ENCODE measurements around the gene TDRD3. TPM values are rescaled to one million over a fixed set of nuclear protein-coding genes. Genes with fewer than 3 reads are reported as not detected.

Gene TDRD3
- total and polyA plus RNA-seq, 7 experiments from 2014 or later = 8.3 to 33.6 (median 25.8) TPM

GRCh38 chr13:60572855-60573254 is 175.8 kb downstream of the TDRD3 start:
- H3K4me3 Mint-ChIP-seq = no peak overlapping the region
- Histone ChIP-seq H3K27ac (ENCODE audit: low read depth, low read length) (no peak overlapping the region), H3K27me3 (ENCODE audit: control insufficient read depth in 2 of 2, insufficient read depth in 2 of 2, low read length in 2 of 2) (no peaks in the 10 kb centered on the region), H3K36me3 (ENCODE audit: control insufficient read depth in 2 of 3, insufficient read depth in 3 of 3, low read length in 3 of 3) (peaks cover 0 to 7% (median 0%) of the 10 kb centered on the region in 3 experiments), H3K9me3 (ENCODE audit: control insufficient read depth in 2 of 3, low read length in 3 of 3) (no peaks in the 10 kb centered on the region), H3K4me1 (ENCODE audit: control insufficient read depth in 2 of 2, insufficient read depth in 2 of 2, low read length in 2 of 2) (no peaks in the 10 kb centered on the region), H3K4me3 (ENCODE audit: low read length) (no peak overlapping the region)
- peaks cover 0 to 12% (median 0%) of the 10 kb centered on the region in 11 donors for H3K9me3 Mint-ChIP-seq
- POLR2A ChIA-PET = no interaction called here
- no peaks in the 10 kb centered on the region for H3K27me3 Mint-ChIP-seq
- ATAC-seq (no peak), DNase-seq (no peak)
- H3K27ac Mint-ChIP-seq = no peak overlapping the region
- intact Hi-C loops (cut with micrococcal nuclease) = no loop called here
- CTCF ChIA-PET = no interaction called here
- peaks cover 20 to 56% (median 49%) of the 10 kb centered on the region in 5 donors for H3K36me3 Mint-ChIP-seq
- no peaks in the 10 kb centered on the region for H3K4me1 Mint-ChIP-seq

- ATAC-seq (no peak), DNase-seq (no peak)
- Mint-ChIP-seq H3K4me1 (no peaks in the 10 kb centered on the region), H3K36me3 (peaks cover 7 to 37% (median 31%) of the 10 kb centered on the region in 5 donors), H3K27ac (no peak overlapping the region), H3K9me3 (peaks cover 0 to 3% (median 0%) of the 10 kb centered on the region in 11 donors), H3K27me3 (no peaks in the 10 kb centered on the region), H3K4me3 (no peak overlapping the region)
- ChIA-PET CTCF (interaction anchor here (0.6 kb wide), 1 partner anchor 18 kb away, joined by 3 read pairs; no protein-coding TSS in a partner anchor), POLR2A (no interaction called here)
- Histone ChIP-seq H3K27ac (ENCODE audit: low read depth, low read length) (no peak overlapping the region), H3K27me3 (ENCODE audit: control insufficient read depth in 2 of 2, insufficient read depth in 2 of 2, low read length in 2 of 2) (no peaks in the 10 kb centered on the region), H3K4me1 (ENCODE audit: control insufficient read depth in 2 of 2, insufficient read depth in 2 of 2, low read length in 2 of 2) (no peaks in the 10 kb centered on the region), H3K9me3 (ENCODE audit: control insufficient read depth in 2 of 3, low read length in 3 of 3) (no peaks in the 10 kb centered on the region), H3K36me3 (ENCODE audit: control insufficient read depth in 2 of 3, insufficient read depth in 3 of 3, low read length in 3 of 3) (no peaks in the 10 kb centered on the region), H3K4me3 (ENCODE audit: low read length) (no peak overlapping the region)
- intact Hi-C loops (cut with micrococcal nuclease) = no loop called here
Observed at GRCh38 chr13:60574735-60575134, 177.7 kb downstream of the TDRD3 start.

GRCh38 chr13:60575142-60575541 is 178.1 kb downstream of the TDRD3 start:
- Mint-ChIP-seq H3K9me3 (peaks cover 0 to 1% (median 0%) of the 10 kb centered on the region in 11 donors), H3K4me1 (no peaks in the 10 kb centered on the region), H3K4me3 (no peak overlapping the region), H3K27ac (no peak overlapping the region), H3K36me3 (peaks cover 5 to 33% (median 27%) of the 10 kb centered on the region in 5 donors), H3K27me3 (no peaks in the 10 kb centered on the region)
- DNase-seq = no peak
- Histone ChIP-seq H3K27me3 (ENCODE audit: control insufficient read depth in 2 of 2, insufficient read depth in 2 of 2, low read length in 2 of 2) (no peaks in the 10 kb centered on the region), H3K4me1 (ENCODE audit: control insufficient read depth in 2 of 2, insufficient read depth in 2 of 2, low read length in 2 of 2) (no peaks in the 10 kb centered on the region), H3K4me3 (ENCODE audit: low read length) (no peak overlapping the region), H3K9me3 (ENCODE audit: control insufficient read depth in 2 of 3, low read length in 3 of 3) (no peaks in the 10 kb centered on the region), H3K27ac (ENCODE audit: low read depth, low read length) (no peak overlapping the region), H3K36me3 (ENCODE audit: control insufficient read depth in 2 of 3, insufficient read depth in 3 of 3, low read length in 3 of 3) (no peaks in the 10 kb centered on the region)
- no peak for ATAC-seq
- CTCF ChIA-PET = no interaction called here
- intact Hi-C loops (cut with micrococcal nuclease) = no loop called here
- POLR2A ChIA-PET = no interaction called here

GRCh38 chr13:60577761-60578160 is 180.7 kb downstream of the TDRD3 start:
- POLR2A ChIA-PET = no interaction called here
- intact Hi-C loops (cut with micrococcal nuclease) = no loop called here
- CTCF ChIA-PET = no interaction called here
- Mint-ChIP-seq H3K4me3 (no peak overlapping the region), H3K27ac (no peak overlapping the region), H3K9me3 (peaks cover 0 to 2% (median 0%) of the 10 kb centered on the region in 11 donors), H3K4me1 (no peaks in the 10 kb centered on the region), H3K36me3 (peaks cover 0 to 14% (median 10%) of the 10 kb centered on the region in 5 donors), H3K27me3 (no peaks in the 10 kb centered on the region)
- Histone ChIP-seq H3K4me1 (ENCODE audit: control insufficient read depth in 2 of 2, insufficient read depth in 2 of 2, low read length in 2 of 2) (no peaks in the 10 kb centered on the region), H3K36me3 (ENCODE audit: control insufficient read depth in 2 of 3, insufficient read depth in 3 of 3, low read length in 3 of 3) (no peaks in the 10 kb centered on the region), H3K9me3 (ENCODE audit: control insufficient read depth in 2 of 3, low read length in 3 of 3) (no peaks in the 10 kb centered on the region), H3K4me3 (ENCODE audit: low read length) (no peak overlapping the region), H3K27me3 (ENCODE audit: control insufficient read depth in 2 of 2, insufficient read depth in 2 of 2, low read length in 2 of 2) (no peaks in the 10 kb centered on the region), H3K27ac (ENCODE audit: low read depth, low read length) (no peak overlapping the region)
- DNase-seq = no peak
- ATAC-seq = no peak

- intact Hi-C loops (cut with micrococcal nuclease) = no loop called here
- POLR2A ChIA-PET = no interaction called here
- Mint-ChIP-seq H3K27ac (no peak overlapping the region), H3K4me1 (peaks cover 0 to 2% (median 0%) of the 10 kb centered on the region in 7 donors), H3K36me3 (no peaks in the 10 kb centered on the region), H3K9me3 (peaks cover 0 to 10% (median 3%) of the 10 kb centered on the region in 11 donors), H3K27me3 (peaks cover 0 to 3% (median 0%) of the 10 kb centered on the region in 5 donors), H3K4me3 (no peak overlapping the region)
- no peaks in the 10 kb centered on the region for H3K9me3 ChIP-seq (ENCODE audit: control insufficient read depth in 2 of 3, low read length in 3 of 3)
- H3K4me3 ChIP-seq (ENCODE audit: low read length) = no peak overlapping the region
- no peaks in the 10 kb centered on the region for H3K27me3 ChIP-seq (ENCODE audit: control insufficient read depth in 2 of 2, insufficient read depth in 2 of 2, low read length in 2 of 2)
- DNase-seq (no peak), ATAC-seq (no peak)
- H3K4me1 ChIP-seq (ENCODE audit: control insufficient read depth in 2 of 2, insufficient read depth in 2 of 2, low read length in 2 of 2) = no peaks in the 10 kb centered on the region
- H3K27ac ChIP-seq (ENCODE audit: low read depth, low read length) = no peak overlapping the region
- H3K36me3 ChIP-seq (ENCODE audit: control insufficient read depth in 2 of 3, insufficient read depth in 3 of 3, low read length in 3 of 3) = no peaks in the 10 kb centered on the region
- CTCF ChIA-PET = no interaction called here
Observed at GRCh38 chr13:60583196-60583888, 186.3 kb downstream of the TDRD3 start.

- H3K4me1 ChIP-seq (ENCODE audit: control insufficient read depth in 2 of 2, insufficient read depth in 2 of 2, low read length in 2 of 2) = no peaks in the 10 kb centered on the region
Observed at GRCh38 chr13:60583911-60584753, 187.1 kb downstream of the TDRD3 start.

More at GRCh38 chr13:60583911-60584753, 187.1 kb downstream of the TDRD3 start:
- H3K36me3 Mint-ChIP-seq = no peaks in the 10 kb centered on the region
- H3K4me3 Mint-ChIP-seq = no peak overlapping the region
- H3K27me3 Mint-ChIP-seq = peaks cover 0 to 3% (median 0%) of the 10 kb centered on the region in 5 donors
- ATAC-seq (no peak), DNase-seq (no peak)
- no peak overlapping the region for H3K4me3 ChIP-seq (ENCODE audit: low read length)
- POLR2A ChIA-PET = no interaction called here
- peaks cover 0 to 2% (median 0%) of the 10 kb centered on the region in 7 donors for H3K4me1 Mint-ChIP-seq
- intact Hi-C loops (cut with micrococcal nuclease) = no loop called here
- no peak overlapping the region for H3K27ac Mint-ChIP-seq
- peaks cover 0 to 10% (median 3%) of the 10 kb centered on the region in 11 donors for H3K9me3 Mint-ChIP-seq
- no peak overlapping the region for H3K27ac ChIP-seq (ENCODE audit: low read depth, low read length)
- no peaks in the 10 kb centered on the region for H3K36me3 ChIP-seq (ENCODE audit: control insufficient read depth in 2 of 3, insufficient read depth in 3 of 3, low read length in 3 of 3)
- no peaks in the 10 kb centered on the region for H3K27me3 ChIP-seq (ENCODE audit: control insufficient read depth in 2 of 2, insufficient read depth in 2 of 2, low read length in 2 of 2)
- CTCF ChIA-PET = no interaction called here
- no peaks in the 10 kb centered on the region for H3K9me3 ChIP-seq (ENCODE audit: control insufficient read depth in 2 of 3, low read length in 3 of 3)
